SU-DHL-6 (cell line): ENCODE results near the gene ARRDC3.

Experiments
- EZH2phosphoT487 ChIP-seq: fragments of 200-600 bp; sonication (generic), shearing (Covaris generic); conservative IDR thresholded peaks from 2 replicates; pipeline ENCODE4 v1.6.1; 2018; ENCODE audit warnings: mild to moderate bottlenecking, antibody characterized with exemption, low read length, moderate library complexity, mixed read lengths
- TF ChIP-seq, protein P1 (sequence below): fragments of 200-600 bp; sonication (generic); IDR thresholded peaks from one replicate; pipeline ENCODE4 v1.5.1; 2017; ENCODE audit warnings: antibody characterized with exemption, mild to moderate bottlenecking, low read length, moderate library complexity; ENCODE audit not compliant: insufficient read depth, poor library complexity, severe bottlenecking

DNA sequence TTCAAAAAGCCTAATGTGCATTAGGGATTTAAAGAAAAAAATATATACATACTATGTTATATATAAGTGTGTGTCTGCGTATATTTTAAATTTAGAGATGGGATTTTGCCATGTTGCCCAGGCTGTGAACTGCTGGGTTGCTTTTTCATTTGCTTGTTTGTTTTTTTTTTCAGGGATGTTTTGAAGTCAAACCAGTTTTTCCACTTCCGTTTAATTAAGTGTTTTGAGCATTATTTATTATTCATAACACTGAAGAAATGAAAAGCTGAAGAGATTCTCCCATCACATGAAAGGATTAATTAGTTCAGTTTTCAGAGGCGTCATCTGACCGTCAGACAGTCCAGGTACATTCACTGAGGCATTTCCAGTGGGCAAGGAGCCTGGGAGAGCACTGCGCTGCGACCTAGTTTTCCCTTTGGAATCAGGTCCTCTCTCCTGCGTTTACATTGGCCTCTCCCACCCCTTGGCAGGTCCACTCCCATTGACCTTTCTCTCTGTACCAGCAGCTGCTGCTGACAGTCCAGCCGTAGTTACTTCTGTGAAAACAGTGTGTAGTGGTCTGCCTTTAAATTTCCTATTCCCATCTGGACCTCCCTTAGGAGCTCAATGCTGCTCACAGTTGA lies 26.0 kb downstream of the ARRDC3 start:
- TF ChIP-seq, protein P1, sequence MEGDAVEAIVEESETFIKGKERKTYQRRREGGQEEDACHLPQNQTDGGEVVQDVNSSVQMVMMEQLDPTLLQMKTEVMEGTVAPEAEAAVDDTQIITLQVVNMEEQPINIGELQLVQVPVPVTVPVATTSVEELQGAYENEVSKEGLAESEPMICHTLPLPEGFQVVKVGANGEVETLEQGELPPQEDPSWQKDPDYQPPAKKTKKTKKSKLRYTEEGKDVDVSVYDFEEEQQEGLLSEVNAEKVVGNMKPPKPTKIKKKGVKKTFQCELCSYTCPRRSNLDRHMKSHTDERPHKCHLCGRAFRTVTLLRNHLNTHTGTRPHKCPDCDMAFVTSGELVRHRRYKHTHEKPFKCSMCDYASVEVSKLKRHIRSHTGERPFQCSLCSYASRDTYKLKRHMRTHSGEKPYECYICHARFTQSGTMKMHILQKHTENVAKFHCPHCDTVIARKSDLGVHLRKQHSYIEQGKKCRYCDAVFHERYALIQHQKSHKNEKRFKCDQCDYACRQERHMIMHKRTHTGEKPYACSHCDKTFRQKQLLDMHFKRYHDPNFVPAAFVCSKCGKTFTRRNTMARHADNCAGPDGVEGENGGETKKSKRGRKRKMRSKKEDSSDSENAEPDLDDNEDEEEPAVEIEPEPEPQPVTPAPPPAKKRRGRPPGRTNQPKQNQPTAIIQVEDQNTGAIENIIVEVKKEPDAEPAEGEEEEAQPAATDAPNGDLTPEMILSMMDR = no peak
- TF ChIP-seq EZH2phosphoT487 = no peak
